GM20000 (cell line): ENCODE results near the gene TMEM143.

Experiments
- DNase-seq: peaks from one replicate; pipeline ENCODE4 v3.0.0; 2012; ENCODE audit warnings: low spot score
- CTCF ChIP-seq: IDR thresholded peaks from 2 replicates; pipeline ENCODE4 v1.5.1; 2012; ENCODE audit warnings: mild to moderate bottlenecking, control low read depth; ENCODE audit errors: extremely low read depth, missing control alignments

Gene TMEM143

GRCh38 chr19:48351341-48351752 lies 12.4 kb downstream of the TMEM143 start:
- peak; percentile 78 for DNase-seq
- TF ChIP-seq CTCF: peak; percentile 71

- no peak for TF ChIP-seq CTCF
- no peak for DNase-seq
These were observed 12.9 kb downstream of the TMEM143 start for GRCh38 chr19:48350856-48351255.

- no peak for DNase-seq
- TF ChIP-seq CTCF: no peak
These were observed 15.0 kb downstream of the TMEM143 start for GRCh38 chr19:48348737-48349136.

GRCh38 chr19:48348045-48348444 lies 15.7 kb downstream of the TMEM143 start:
- no peak for TF ChIP-seq CTCF
- no peak for DNase-seq

GRCh38 chr19:48346191-48346590 lies 17.5 kb downstream of the TMEM143 start:
- TF ChIP-seq CTCF: no peak
- DNase-seq: no peak

- TF ChIP-seq CTCF: no peak
These were observed 18.8 kb downstream of the TMEM143 start for GRCh38 chr19:48344892-48345291.

GRCh38 chr19:48342841-48343540 lies 20.7 kb downstream of the TMEM143 start:
- TF ChIP-seq CTCF: no peak
- no peak for DNase-seq

More at GRCh38 chr19:48344892-48345291, 18.8 kb downstream of the TMEM143 start:
- no peak for DNase-seq
